GM18858 (cell line): ENCODE measurements around the gene BATF3.

Source experiments
- ATAC-seq: cut with Tn5 transposase; IDR thresholded peaks from one replicate; pipeline ENCODE4 v1.9.1; 2021; ENCODE audit not compliant: unreplicated experiment

BATF3 gene

DNA sequence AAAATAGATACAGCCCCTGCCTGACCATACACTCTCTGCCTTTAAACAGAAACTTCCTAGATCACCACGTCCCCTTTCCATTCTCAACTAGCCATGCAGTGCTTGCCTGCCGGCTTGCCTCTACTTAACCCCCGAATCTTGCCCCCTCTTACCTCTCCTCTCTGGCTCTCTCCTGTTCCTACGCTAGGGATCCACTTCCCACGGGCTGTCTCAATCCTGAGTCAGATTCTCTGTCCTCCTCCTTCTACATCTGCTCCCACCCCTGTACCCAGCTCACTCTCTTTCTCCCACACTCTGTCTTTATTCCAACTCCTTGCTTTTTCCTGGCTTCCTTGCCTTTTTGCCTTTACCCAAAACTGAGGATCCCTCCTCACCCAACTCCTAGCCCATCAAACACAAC lies 61.7 kb downstream of the BATF3 start:
- no peak for ATAC-seq
